GM18951 (cell line): ENCODE measurements around the gene KIAA1671.

Source experiments
- POLR2A ChIP-seq: IDR thresholded peaks from 4 replicates; pipeline ENCODE4 v1.6.1; 2011; ENCODE audit warnings: mild to moderate bottlenecking; ENCODE audit not compliant: insufficient read length, insufficient read depth; ENCODE audit errors: extremely low read depth
- in situ Hi-C: fragments of 300-500 bp; cut with MboI; formaldehyde crosslinking; loops from one replicate; pipeline ENCODE4 v1.12.0; 2022; ENCODE audit warnings: low sequenced_read_pairs, mixed read lengths, inconsistent platforms; ENCODE audit not compliant: unreplicated experiment

Gene KIAA1671

DNA sequence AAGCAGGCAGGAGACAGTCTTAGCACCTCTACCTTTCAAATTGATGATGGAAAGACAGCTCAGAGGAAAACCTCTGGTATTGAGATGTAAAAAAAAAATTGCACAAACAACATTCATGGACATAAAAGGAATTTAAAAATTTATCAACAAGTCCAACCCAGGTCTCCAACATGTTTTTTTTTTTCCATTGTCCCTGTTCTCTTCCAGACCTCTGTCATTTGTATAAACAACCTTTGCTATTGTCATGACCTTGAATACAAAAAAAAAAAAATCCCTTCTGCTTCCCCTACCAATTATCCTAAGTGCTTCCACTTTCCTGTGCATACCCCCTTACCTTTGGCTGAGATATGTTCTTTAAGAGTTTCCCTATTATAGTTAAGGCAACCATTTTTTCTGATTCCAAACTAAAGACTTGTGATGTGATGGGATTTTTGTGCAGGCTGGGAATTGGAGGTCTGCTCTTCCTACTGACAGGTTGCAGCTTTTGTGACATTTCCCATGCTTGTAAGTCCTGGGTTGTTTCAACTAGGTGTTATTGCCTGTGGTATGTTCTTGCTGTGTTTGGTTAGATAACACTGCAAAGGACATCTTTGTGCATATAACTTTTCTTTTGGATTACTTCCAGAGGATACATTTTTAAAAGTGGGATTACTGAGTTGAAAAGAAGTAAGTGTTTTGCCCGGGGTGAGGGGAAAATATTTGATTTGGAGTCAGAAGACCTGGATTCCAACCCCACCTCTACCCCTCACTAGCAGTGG lies 67.1 kb downstream of the KIAA1671 start:
- in situ Hi-C loops, result no loop called here
- no peak for TF ChIP-seq POLR2A

GRCh38 chr22:25021409-25021808 lies 68.9 kb downstream of the KIAA1671 start:
- TF ChIP-seq POLR2A, result no peak
- in situ Hi-C loops, result no loop called here

DNA sequence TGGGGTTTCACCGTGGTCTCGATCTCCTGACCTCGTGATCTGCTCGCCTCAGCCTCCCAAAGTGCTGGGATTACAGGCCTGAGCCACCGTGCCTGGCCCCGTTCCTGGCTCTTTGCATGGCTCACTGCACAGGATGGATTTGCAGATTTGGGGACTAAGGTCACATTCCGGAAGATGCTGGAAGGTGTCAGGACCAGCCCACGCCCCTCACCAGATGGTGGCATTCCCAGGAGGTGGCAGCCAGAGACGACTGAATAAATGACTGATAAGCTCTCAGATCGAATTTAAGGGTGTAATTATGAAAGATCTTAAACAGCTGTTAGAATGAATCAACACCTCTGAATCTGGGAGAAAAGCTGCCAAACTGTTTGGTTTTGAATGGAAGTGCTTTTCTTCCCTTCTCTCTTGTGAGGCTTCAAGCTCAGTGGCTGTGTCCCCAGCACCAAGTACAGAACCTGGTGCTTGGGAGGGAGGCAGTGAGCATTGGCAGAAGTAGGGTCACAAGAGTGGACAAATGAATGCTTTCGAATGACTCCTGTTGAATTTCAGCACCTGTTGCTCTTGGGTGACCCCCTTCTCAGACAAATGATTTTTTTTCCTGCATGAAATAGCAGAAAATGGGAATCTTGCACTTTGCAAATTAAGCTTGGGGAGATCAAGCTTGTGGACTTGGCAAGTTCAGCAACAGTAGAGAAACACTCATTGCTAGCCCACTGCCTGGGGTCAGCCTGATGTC lies 69.6 kb downstream of the KIAA1671 start:
- no peak for TF ChIP-seq POLR2A
- in situ Hi-C loops, result no loop called here

GRCh38 chr22:25023879-25024278 lies 71.4 kb downstream of the KIAA1671 start:
- in situ Hi-C loops, result no loop called here

DNA sequence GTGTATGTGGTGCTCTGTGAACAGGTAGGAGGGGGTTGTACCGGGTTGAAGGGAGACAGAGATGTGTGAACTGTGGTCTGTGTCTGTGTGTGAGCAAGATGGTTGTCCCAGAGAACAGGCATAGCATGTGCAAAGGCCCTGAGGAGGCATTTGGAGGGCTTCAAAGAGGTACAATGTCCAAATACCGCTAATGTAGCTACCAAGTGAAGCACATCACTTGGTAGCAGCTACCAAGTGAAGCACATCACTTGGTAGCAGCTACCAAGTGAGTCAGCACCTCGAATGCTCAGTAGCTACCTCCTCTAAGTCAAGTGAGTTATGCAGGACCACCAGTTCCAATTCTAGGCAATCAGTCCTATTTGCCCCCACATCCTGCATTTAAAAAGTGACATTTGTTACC lies 72.4 kb downstream of the KIAA1671 start:
- TF ChIP-seq POLR2A, result no peak
- in situ Hi-C loops, result no loop called here

More at GRCh38 chr22:25023879-25024278, 71.4 kb downstream of the KIAA1671 start:
- no peak for TF ChIP-seq POLR2A

- no peak for TF ChIP-seq POLR2A
- in situ Hi-C loops, result no loop called here
These were observed 73.2 kb downstream of the KIAA1671 start for GRCh38 chr22:25025491-25026400.

DNA sequence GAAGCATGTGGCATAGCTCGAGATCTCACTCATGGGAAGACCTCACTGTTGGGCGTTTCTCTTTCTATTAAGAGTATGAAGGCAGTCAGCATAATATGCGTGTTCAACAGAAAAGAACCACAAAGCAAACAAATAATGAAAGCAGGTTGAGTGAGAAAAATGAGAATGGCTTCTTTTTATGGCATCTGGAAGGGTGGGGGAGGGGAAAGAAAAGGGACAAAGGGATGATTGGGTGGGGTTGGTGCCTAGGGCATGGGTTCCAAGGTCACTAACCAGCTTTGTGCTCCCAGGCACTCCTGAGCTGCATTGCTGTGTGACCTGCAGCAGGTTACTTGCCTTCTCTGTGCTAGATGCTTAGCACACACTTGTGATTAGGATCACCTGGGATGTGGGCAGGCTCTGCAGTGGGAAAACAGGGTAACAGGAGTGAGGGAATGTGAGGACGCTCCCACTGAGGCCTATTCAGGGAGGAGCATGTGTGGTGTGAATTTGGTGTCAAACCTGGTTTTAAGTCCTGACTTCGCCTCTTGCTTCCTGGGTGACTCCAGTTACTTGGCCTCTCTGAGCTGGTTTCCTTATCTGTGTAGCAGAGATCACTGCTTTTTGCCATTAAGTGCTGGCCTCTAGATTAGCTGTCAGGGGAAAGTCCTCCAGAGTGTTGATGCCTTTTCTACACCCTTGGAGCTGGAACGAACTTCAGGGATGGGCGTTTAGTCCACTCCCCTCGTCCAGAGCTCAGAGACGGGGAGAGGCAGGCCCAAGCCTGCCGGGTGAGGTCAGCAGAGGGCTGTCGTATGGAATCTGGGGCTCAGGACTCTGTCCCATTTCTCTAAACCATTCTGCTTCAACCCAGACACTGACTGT lies 74.8 kb downstream of the KIAA1671 start:
- no peak for TF ChIP-seq POLR2A
- in situ Hi-C loops, result no loop called here

DNA sequence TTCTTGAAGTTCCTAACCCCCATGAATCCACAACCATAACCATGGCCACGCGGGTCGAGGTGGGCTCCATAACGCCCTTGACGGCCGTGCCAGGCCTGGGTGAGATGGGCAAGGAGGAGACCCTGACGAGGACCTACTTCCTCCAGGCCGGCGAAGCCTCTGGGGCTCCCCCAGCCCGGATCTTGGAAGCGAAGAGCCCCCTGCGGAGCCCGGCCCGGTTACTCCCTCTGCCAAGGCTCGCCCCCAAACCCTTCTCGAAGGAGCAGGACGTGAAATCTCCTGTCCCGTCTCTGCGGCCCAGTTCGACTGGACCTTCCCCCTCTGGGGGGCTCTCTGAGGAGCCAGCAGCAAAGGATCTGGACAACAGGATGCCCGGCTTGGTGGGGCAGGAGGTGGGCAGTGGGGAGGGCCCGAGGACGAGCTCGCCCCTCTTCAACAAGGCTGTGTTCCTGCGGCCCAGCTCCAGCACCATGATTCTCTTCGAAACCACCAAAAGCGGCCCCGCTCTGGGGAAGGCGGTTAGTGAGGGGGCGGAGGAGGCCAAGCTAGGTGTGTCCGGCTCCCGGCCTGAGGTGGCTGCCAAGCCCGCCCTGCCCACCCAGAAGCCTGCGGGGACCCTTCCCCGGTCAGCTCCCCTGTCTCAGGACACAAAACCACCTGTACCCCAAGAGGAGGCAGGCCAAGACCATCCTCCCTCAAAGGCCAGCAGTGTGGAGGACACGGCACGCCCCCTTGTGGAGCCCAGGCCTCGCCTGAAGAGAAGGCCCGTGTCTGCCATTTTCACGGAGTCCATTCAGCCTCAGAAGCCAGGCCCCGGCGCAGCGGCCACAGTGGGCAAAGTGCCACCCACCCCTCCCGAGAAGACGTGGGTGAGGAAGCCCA lies 75.7 kb downstream of the KIAA1671 start:
- in situ Hi-C loops, result no loop called here

DNA sequence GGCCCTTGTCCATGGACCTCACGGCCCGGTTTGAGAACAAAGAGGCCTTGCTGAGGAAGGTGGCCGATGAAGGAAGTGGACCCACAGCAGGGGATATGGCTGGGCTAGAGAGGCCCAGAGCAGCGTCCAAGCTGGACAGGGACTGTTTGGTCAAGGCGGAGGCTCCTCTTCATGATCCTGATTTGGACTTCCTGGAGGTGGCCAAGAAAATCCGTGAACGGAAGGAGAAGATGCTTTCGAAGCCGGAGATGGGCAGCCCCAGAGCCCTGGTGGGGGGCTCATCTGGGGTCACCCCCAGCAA lies 76.3 kb downstream of the KIAA1671 start:
- no peak for TF ChIP-seq POLR2A
- in situ Hi-C loops, result no loop called here

More for the DNA sequence above, 75.7 kb downstream of the KIAA1671 start:
- TF ChIP-seq POLR2A, result no peak

DNA sequence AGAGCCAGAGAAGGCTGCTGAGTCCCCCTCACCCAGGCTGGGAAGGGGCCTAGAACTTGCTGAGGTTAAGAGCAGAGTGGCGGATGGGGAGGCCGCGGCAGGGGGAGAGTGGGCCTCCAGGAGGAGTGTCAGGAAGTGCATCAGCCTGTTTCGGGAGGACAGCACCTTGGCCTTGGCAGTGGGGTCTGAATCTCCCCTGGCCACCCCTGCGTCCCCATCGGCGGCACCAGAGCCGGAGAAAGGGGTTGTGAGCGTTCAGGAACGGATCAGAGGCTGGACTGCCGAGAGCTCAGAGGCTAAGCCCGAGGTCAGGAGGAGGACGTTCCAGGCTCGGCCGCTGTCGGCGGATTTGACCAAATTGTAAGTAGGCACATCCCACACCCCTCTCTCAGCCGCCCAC lies 76.7 kb downstream of the KIAA1671 start:
- in situ Hi-C loops, result no loop called here
- no peak for TF ChIP-seq POLR2A

GRCh38 chr22:25030636-25031035 lies 78.1 kb downstream of the KIAA1671 start:
- TF ChIP-seq POLR2A, result no peak
- in situ Hi-C loops, result no loop called here

- in situ Hi-C loops, result no loop called here
These were observed 79.5 kb downstream of the KIAA1671 start for GRCh38 chr22:25032066-25032465.

More at GRCh38 chr22:25032066-25032465, 79.5 kb downstream of the KIAA1671 start:
- no peak for TF ChIP-seq POLR2A
